Frontal cortex (tissue), 1 donor: Measurements from ENCODE around the gene TSPAN32. TPM values are rescaled to one million over a fixed set of nuclear protein-coding genes. Genes with fewer than 3 reads are reported as not detected.

Experiments
- small RNA-seq: library from RNA; depleted of rRNA; stranded (forward); fragments of <200 nt; gene quantifications from one replicate; pipeline ENCODE3, GENCODE V24; 2014
- total RNA-seq: library from RNA; depleted of rRNA; stranded (reverse); fragments of >200 nt; gene quantifications from one replicate; pipeline ENCODE4 v1.2.3, GENCODE V29; 2014

The TSPAN32 gene
- total RNA-seq, 1 donor from 2014 or later = 0.41 TPM

Small RNA genes lying within 50 kb of the gene (small RNA-seq; reads per million reads assigned to genes)
- not detected for gene RNU6-878P

Other genes with a start within 250 kb of the TSPAN32 start
- 19.6 TPM for gene IGF2, start 162.6 kb upstream of the TSPAN32 start, total RNA-seq
- not detected for gene INS, start 140.8 kb upstream of the TSPAN32 start, total RNA-seq
- gene TH, start 130.2 kb upstream of the TSPAN32 start, total RNA-seq = 0.82 TPM
- 0.82 TPM for gene ASCL2, start 31.4 kb upstream of the TSPAN32 start, total RNA-seq
- gene C11orf21, start 95 bp upstream of the TSPAN32 start, total RNA-seq = under 0.01 TPM
- 67.7 TPM for gene CD81, start 75.3 kb downstream of the TSPAN32 start, total RNA-seq
- 31.8 TPM for gene TSSC4, start 98.7 kb downstream of the TSPAN32 start, total RNA-seq
- not detected for gene TRPM5, start 142.5 kb downstream of the TSPAN32 start, total RNA-seq
- gene KCNQ1, start 143.0 kb downstream of the TSPAN32 start, total RNA-seq = under 0.01 TPM